Cardiac ventricle fibroblast (primary cell): ENCODE measurements around the gene CPNE9. TPM values are rescaled to one million over a fixed set of nuclear protein-coding genes. Genes with fewer than 3 reads are reported as not detected.

Experiments used
- total RNA-seq: library from RNA; depleted of rRNA; stranded (reverse); fragments of >200 nt; gene quantifications from 2 replicates; pipeline ENCODE4 v1.2.3, GENCODE V29; 2015

The CPNE9 gene, protein sequence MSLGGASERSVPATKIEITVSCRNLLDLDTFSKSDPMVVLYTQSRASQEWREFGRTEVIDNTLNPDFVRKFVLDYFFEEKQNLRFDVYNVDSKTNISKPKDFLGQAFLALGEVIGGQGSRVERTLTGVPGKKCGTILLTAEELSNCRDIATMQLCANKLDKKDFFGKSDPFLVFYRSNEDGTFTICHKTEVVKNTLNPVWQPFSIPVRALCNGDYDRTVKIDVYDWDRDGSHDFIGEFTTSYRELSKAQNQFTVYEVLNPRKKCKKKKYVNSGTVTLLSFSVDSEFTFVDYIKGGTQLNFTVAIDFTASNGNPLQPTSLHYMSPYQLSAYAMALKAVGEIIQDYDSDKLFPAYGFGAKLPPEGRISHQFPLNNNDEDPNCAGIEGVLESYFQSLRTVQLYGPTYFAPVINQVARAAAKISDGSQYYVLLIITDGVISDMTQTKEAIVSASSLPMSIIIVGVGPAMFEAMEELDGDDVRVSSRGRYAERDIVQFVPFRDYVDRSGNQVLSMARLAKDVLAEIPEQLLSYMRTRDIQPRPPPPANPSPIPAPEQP
- not detected in 2 replicates for total RNA-seq

DNA sequence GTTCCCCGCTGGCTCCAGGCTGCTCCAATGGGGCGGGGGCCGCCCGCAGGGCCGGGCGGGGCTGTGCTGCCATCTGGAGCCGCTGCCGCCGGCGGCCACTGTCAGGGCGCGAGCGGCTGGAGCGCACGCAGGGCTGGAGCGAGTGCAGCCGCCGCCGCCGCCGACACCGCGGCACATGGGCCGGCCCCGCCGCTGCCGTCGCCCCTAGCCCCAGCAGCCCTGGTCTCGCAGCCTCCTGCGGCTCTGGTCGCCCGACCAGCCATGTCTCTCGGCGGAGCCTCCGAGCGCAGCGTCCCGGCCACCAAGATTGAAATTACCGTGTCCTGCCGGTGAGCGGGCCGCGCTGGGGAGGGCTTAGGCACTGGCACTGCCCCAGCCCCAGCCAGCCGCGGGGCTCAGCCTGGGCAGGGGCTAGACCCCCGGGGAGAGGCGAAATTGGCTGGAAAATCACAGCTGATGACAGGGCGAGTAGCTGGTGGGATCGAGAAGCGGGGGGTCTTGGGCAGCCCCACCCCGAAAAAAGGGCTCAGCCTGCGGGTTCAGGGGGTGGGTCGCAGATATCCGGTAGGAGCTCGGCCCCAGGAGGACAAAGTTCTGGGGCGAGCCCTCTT, at the start of gene CPNE9:
TSS of gene CPNE9 (plus strand) at position 98 of the 611 bp plus-strand sequence. CDS start at position 262, 164 bp downstream.

DNA sequence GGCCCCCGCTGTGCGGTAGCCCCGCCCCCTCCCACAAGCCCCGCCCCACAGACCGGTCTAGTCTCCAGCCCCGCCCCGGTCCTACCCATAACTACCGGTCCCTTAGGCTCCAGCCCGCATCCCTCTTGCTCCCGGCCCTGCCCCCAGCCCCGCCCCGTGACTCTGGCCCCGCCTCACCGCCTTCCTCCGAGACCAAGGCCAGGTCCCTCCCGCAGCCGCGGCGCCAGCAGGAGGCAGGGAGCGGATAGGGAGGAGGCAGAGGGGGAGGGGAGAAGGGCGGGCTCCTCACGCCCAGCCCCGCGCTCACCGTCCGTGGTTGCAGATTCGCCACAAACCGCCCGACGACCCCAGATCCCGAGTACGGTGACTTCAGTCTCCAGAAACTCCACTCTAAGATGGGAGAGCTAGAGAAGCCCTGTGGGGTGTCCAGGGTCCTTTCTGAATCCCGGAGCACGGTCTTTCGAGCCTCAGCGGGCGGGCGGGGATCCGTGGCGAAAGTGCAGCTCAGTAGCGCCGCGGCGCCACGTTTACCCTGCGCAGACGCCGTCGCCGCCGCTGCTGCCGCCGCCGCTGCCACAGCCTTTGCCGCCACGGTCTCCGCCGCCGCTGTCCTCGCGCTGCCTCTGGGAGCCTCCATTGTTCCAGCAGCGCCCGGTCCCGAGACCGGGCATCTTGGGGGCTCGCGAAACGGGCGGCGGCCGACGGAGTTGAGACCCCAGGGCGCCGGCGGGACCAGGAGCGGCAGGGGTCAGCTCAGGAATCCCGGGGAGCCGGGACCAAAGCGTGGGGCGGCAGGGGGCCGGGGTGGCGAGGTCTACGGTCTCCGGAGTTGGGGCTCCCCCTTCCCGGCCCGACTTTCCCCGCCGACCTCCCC, 27.8 kb downstream of the CPNE9 start, which contains the start of gene BRPF1:
TSS of gene BRPF1 (plus strand) at position 530 of the 874 bp plus-strand sequence. CDS start 2,406 bp downstream, outside the sequence.

DNA sequence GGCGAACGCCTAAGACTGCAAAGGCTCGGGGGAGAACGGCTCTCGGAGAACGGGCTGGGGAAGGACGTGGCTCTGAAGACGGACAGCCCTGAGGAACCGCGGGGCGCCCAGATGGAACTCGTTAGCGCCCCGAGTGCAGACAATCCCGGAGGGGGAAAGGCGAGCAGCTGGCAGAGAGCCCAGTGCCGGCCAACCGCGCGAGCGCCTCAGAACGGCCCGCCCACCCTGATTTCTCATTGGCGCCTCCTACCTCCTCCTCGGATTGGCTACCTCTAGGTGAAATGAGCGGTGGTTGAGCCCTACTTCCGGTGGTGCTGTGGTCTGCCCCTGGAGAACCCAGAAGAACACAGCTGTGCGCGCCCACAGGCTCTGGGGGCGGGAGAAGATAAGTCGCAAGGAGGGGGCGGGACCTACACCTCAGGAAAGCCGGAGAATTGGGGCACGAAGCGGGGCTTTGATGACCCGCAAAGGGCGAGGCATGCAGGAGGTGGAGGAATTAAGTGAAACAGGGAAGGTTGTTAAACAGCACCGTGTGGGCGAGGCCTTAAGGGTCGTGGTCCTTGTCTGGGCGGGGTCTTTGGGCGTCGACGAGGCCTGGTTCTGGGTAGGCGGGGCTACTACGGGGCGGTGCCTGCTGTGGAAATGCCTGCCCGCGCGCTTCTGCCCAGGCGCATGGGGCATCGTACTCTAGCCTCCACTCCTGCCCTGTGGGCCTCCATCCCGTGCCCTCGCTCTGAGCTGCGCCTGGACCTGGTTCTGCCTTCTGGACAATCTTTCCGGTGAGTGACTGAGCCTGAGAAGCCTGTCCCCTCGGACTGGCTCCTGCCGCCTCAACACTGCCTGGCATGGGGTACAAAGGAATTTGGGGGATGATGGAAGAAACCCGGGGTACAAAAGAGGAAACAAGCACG, 46.3 kb downstream of the CPNE9 start, which contains the start of gene OGG1:
TSS of gene OGG1 (plus strand) at position 308 of the 911 bp plus-strand sequence. CDS start at position 643, 335 bp downstream.

DNA sequence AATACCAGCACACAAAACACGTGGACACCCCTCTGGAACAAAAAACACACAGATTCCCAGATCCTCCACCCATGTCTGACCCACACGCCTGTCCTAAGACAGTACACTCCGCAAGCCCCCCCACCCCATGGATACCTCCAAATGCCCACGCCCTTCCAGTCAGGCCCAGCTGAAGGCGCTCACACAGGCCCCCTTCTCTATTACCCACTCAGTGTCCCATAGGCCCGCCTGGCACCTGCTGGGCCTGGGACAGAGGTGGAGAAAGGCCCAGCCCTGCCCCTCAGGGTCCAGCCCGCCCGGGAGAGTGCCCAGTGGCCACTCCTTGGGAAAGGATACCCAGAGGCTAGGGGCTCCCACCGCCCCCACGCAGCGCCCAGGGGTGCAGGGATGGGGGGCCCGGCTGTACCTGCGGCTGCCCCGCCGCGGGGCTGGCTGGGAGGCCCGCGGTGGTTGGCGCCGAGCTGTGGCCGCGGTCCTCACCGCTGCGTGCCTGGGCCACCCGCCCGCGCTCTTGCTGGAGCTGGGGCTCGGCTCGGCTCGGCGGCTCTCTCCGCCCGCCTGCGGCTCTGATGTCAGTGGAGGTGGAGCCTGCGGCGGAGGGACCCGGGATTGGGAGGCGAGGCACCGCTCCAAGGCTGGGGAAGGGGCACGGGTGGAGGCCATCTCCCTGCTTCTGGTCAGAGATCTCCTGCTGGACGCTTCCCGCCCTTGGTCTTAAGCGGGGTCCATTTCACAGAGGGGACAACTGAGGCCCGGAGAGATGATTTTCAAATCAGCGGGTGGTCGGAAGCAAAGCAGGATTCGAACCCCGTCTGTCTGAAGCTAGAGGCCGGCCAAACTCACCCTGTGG, 66.0 kb downstream of the CPNE9 start, which contains the start of gene CAMK1:
TSS of gene CAMK1 (minus strand) at position 522 of the 850 bp plus-strand sequence. CDS start 2,198 bp downstream, outside the sequence.

Other genes starting within 250 kb of the CPNE9 start
- 0.29 TPM in 1 of 2 replicates, not detected in the other for gene LHFPL4, start 150.0 kb upstream of the CPNE9 start, total RNA-seq
- gene MTMR14, start 54.3 kb upstream of the CPNE9 start, total RNA-seq, result 16.7 and 20.6 TPM in 2 replicates
- 8.2 and 10.7 TPM in 2 replicates for gene BRPF1, start 27.9 kb downstream of the CPNE9 start, total RNA-seq
- gene OGG1, start 46.1 kb downstream of the CPNE9 start, total RNA-seq, result 10.4 and 11.6 TPM in 2 replicates
- 34.1 and 34.8 TPM in 2 replicates for gene CAMK1, start 66.1 kb downstream of the CPNE9 start, total RNA-seq
- 58.7 and 72.3 TPM in 2 replicates for gene TADA3, start 88.6 kb downstream of the CPNE9 start, total RNA-seq
- 133 and 153 TPM in 2 replicates for gene ARPC4, start 89.2 kb downstream of the CPNE9 start, total RNA-seq
- gene TTLL3, start 106.4 kb downstream of the CPNE9 start, total RNA-seq, result 10.4 and 13.5 TPM in 2 replicates
- gene RPUSD3, start 140.2 kb downstream of the CPNE9 start, total RNA-seq, result 28.8 and 46.5 TPM in 2 replicates
- 32.9 and 37.6 TPM in 2 replicates for gene CIDEC, start 176.4 kb downstream of the CPNE9 start, total RNA-seq
- 34.1 and 40.8 TPM in 2 replicates for gene JAGN1, start 186.8 kb downstream of the CPNE9 start, total RNA-seq
- 1.6 and 1.9 TPM in 2 replicates for gene IL17RE, start 199.0 kb downstream of the CPNE9 start, total RNA-seq
- 64.5 and 67.8 TPM in 2 replicates for gene IL17RC, start 213.3 kb downstream of the CPNE9 start, total RNA-seq
- gene CRELD1, start 230.0 kb downstream of the CPNE9 start, total RNA-seq, result 5.1 and 6.4 TPM in 2 replicates
- gene PRRT3, start 248.6 kb downstream of the CPNE9 start, total RNA-seq, result 8.4 and 9.7 TPM in 2 replicates